GM21515 (cell line): ENCODE results near the gene PHKA2.
A peak's percentile ranks its signal among the peaks of the same experiment; 100 is the strongest.
"Not testable (repeated sequence)": the region's sequence is repeated elsewhere in the genome, so short reads cannot be mapped to it uniquely, and the experiment has no call there.

Experiments
- ATAC-seq: cut with Tn5 transposase; IDR thresholded peaks from one replicate; pipeline ENCODE4 v1.9.1; 2021; ENCODE audit not compliant: unreplicated experiment

Gene PHKA2

DNA sequence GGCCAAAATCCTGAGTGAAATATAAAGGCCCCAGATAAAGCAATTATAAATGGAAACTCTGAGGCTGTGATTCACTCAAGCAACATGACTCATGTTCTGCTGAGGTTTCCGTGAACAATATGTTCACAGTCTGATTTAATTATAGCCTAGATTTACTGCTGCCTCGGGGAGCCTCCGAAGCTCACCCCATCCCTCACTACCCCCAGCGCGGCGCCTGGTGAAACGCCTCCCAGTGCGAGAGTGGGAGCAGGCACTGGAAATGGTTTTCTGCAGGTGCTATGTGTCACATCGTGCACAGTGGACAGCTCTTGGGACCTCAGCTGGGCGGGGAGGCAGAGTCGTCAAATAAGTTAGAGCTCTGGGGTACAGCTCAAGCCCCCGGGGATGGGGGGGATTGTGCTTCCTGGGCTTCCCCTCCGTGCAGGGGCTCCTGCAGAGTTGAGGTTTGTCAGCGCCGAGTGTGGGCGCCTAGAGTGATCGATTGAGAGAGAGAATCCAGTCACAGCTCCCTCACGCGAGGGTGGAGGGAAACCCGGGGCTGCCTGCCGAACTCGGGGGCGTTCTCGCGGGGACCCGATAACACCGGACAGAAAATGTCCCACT is 110.6 kb downstream of the PHKA2 start:
- ATAC-seq = no peak

DNA sequence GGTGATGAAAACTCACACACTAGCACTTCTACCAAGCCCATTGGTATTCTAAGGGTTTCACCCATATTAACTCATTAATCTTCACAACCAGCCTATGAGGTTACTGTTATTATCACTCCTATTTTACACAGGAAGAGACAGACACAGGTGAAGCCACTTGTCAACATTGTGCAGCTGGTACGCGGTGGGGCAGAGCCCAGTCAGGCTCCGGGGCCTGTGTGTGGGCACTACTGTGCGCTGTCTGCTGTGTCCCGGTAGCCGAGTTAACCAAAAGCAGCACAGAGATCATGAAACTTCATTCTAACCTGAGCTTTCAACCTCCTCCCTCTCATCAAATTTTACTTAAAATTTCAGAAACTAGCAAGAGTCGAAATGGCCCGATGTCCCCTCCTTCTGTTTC is 111.3 kb downstream of the PHKA2 start:
- no peak for ATAC-seq

DNA sequence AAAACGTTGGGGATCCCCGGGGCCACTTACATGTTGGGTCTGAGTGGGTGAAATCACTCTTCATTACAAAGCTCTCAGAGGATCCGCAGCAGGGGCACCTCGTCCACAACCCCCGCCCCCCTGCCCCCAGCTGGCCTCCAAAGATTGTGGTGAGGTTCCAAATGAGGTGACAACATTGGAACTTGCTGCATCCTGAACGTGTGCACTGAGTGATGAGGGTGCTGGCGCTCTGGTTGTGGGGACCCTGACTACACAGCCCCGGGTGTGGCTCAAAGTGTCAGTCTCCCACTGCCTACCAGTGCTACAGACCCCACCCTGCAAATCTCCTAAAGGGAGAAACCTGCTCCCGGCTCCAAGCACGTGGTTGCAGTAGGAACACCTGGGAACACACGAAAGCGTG is 111.9 kb downstream of the PHKA2 start:
- no peak for ATAC-seq

DNA sequence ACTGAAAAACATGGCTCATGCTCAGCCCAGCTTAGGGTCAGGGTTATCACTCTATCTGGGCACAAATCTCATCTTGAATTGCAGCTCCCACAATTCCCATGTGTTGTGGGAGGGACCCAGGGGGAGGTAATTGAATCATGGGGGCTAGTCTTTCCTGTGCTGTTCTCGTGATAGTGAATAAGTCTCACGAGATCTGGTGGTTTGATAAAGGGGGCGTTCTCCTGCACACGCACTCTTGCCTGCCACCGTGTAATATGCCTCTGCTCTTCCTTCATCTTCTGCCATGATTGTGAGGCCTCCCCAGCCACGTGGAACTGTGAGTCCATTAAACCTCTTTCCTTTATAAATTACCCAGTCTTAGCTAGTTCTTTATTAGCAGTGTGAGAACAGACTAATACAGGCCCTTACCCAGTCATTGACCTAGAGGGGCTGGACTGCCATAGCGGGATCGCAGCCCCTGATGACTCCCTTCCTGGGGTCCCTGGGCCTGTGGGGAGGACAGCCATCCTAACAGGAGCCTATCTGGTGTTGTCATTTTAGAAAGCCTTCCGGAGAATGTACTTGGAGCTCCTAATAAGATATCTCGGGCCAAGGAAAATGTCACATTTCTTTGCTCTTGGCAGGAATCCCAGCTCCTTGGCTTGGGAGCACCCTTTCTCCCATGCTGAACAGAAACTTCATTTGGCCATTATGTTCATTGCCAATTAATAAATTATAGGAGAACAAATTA is 112.6 kb downstream of the PHKA2 start:
- ATAC-seq = no peak

DNA sequence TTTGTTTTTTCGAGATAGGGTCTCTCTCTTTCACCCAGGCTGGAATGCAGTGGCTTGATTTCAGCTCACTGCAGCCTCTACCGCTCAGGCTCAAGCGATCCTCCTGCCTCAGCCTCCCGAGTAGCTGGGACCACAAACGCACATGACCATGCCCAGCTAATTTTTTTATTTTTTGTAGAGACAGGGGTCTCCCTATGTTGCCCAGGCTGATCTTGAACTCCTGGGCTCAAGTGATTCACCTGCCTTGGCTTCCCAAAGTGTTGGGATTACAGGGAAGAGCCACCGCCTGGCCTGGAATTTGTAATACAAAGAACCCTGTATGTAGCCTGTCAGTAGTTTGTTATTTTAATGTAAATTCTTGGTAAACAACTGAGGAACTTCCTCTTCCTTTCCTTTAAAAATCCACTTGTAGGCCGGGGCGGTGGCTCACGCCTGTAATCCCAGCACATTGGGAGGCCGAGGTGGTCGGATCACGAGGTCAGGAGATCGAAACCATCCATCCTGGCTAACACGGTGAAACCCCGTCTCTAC is 119.5 kb downstream of the PHKA2 start:
- ATAC-seq = no peak

DNA sequence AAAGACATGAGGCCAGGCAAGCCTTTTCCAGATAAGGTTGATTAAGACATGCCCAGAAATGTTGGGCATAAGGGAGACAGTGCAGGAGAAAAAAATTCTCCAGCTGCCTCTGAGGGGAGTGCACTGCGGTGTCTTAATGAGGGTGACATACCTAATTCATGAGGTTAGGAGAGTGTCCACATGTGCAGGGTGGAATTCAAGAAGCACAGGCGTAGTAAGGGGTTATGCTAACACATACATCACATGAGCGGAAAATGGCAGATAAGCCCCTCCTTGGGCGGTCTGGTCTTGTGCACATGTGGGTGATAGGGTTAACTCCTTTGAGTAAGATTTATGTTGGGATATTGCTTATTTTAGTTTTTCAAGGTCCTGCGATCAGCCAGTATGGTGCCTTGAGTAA is 122.4 kb downstream of the PHKA2 start:
- no peak for ATAC-seq

DNA sequence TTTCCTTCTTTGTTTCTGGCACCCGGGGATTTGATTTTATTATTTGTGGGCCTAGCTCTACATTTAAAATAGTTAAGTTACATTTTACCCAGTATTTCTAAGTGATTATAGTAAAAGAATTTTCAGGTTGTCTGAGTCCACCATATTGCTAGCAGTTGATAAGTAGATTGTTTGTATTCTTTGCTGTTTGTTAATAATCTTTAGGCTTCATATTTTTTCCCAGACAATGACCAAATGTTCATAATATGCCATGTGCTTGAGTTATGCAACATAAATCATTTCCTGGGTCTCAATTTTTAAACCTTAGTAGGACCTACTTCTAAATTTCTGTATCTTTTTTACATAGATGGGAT is 127.3 kb downstream of the PHKA2 start:
- no peak for ATAC-seq

DNA sequence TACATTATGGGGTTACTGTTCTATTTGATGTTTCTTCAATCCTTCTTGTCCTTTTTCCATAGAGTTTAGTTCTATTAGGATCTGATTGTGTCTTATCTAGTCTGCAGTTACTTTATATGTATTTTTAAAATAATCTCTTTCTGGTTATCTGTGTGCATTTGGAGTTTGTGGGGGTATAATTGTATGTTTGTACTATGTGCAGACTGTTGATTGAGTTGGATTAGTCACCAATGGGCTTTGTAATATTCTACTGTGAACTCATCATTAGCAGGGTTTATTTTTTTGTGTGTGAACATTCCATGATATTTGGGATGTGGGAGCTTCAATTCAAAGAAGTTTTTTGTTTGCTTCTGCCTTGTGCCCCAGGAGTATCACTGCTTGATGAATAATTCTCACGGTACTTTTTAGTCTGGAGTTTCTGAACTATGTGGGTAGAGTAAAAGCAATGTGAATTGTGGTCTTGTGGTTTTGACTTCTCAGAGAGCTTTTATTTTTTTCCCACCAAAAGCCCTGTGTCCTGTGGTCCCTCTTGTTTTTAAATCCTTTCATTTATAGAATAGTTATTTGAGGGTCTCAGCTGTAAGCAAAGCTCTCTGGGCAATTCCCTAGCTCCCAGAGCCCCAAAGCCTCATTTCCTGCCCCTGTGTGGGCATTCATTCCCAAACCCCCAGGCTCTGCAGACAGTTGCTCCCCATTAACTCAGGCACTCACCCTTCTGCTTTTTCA is 127.8 kb downstream of the PHKA2 start:
- ATAC-seq = peak; percentile 87

DNA sequence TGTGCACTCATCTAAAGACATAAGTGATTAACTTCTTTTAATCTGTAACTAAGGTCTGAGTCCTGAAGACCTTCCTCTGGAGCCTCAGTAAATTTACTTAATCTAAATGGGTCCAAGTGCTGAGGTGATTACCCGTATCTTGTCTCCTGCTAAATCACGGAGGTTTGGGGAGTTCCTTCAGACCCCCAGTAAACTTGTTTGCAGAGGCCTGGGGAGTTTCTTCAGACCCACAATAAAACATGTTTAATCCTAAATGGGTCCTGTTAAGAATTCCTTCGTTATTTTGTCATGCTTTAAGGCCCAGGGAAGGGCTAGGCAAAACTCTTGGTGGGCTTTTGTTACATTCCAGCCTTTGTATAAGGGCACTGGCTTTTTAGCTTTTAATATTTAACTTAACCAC is 136.0 kb downstream of the PHKA2 start:
- ATAC-seq = not testable (repeated sequence)
